ENCODE measurements around the gene PPP2R5E.

The PPP2R5E gene

GRCh38 chr14:63432228-63432627 lies 110.9 kb downstream of the PPP2R5E start:
- no peak for DNase-seq (ENCODE audit: low read depth)

GRCh38 chr14:63431466-63431865 lies 111.7 kb downstream of the PPP2R5E start:
- DNase-seq (ENCODE audit: low read depth): no peak

GRCh38 chr14:63428486-63428885 lies 114.7 kb downstream of the PPP2R5E start:
- no peak for DNase-seq (ENCODE audit: low read depth)

GRCh38 chr14:63426838-63427352 lies 116.3 kb downstream of the PPP2R5E start:
- DNase-seq (ENCODE audit: low read depth): no peak

- DNase-seq (ENCODE audit: low read depth): no peak
Measured at GRCh38 chr14:63423889-63424288, 119.3 kb downstream of the PPP2R5E start.

GRCh38 chr14:63423381-63423780 lies 119.8 kb downstream of the PPP2R5E start:
- DNase-seq (ENCODE audit: low read depth): no peak

- no peak for DNase-seq (ENCODE audit: low read depth)
Measured at GRCh38 chr14:63421919-63422318, 121.3 kb downstream of the PPP2R5E start.

GRCh38 chr14:63421226-63421625 lies 122.0 kb downstream of the PPP2R5E start:
- DNase-seq (ENCODE audit: low read depth): no peak

- DNase-seq (ENCODE audit: low read depth): no peak
Measured at GRCh38 chr14:63418020-63418419, 125.2 kb downstream of the PPP2R5E start.

GRCh38 chr14:63413009-63413408 lies 130.2 kb downstream of the PPP2R5E start:
- no peak for DNase-seq (ENCODE audit: low read depth)

- DNase-seq (ENCODE audit: low read depth): no peak
Measured at GRCh38 chr14:63406333-63406732, 136.8 kb downstream of the PPP2R5E start.

GRCh38 chr14:63405715-63406114 lies 137.5 kb downstream of the PPP2R5E start:
- DNase-seq (ENCODE audit: low read depth): no peak

- no peak for DNase-seq (ENCODE audit: low read depth)
Measured at GRCh38 chr14:63404906-63405305, 138.3 kb downstream of the PPP2R5E start.

GRCh38 chr14:63401646-63402045 lies 141.5 kb downstream of the PPP2R5E start:
- DNase-seq (ENCODE audit: low read depth): no peak

GRCh38 chr14:63398952-63399351 lies 144.2 kb downstream of the PPP2R5E start:
- no peak for DNase-seq (ENCODE audit: low read depth)

- no peak for DNase-seq (ENCODE audit: low read depth)
Measured at GRCh38 chr14:63394841-63395240, 148.3 kb downstream of the PPP2R5E start.

- DNase-seq (ENCODE audit: low read depth): no peak
Measured at GRCh38 chr14:63394432-63394831, 148.7 kb downstream of the PPP2R5E start.

- no peak for DNase-seq (ENCODE audit: low read depth)
Measured at GRCh38 chr14:63393012-63393411, 150.2 kb downstream of the PPP2R5E start.

- DNase-seq (ENCODE audit: low read depth): no peak
Measured at GRCh38 chr14:63392236-63392635, 150.9 kb downstream of the PPP2R5E start.

GRCh38 chr14:63388766-63389431 lies 154.3 kb downstream of the PPP2R5E start:
- peak; percentile 8 for DNase-seq (ENCODE audit: low read depth)

- DNase-seq (ENCODE audit: low read depth): no peak
Measured at GRCh38 chr14:63387711-63388110, 155.5 kb downstream of the PPP2R5E start.

- peak; percentile 10 for DNase-seq (ENCODE audit: low read depth)
Measured at GRCh38 chr14:63383776-63384367, 159.3 kb downstream of the PPP2R5E start.

- no peak for DNase-seq (ENCODE audit: low read depth)
Measured at GRCh38 chr14:63378444-63378843, 164.7 kb downstream of the PPP2R5E start.

- DNase-seq (ENCODE audit: low read depth): no peak
Measured at GRCh38 chr14:63375769-63376168, 167.4 kb downstream of the PPP2R5E start.

Data from stimulated activated CD8-positive, alpha-beta memory T cell treated with anti-CD3 and anti-CD28 coated beads, Interleukin-12 subunit alpha, Interleukin-12 subunit beta, amount 100 ng/mL, for 4 hours (primary cell).